ENCODE data around the gene APOA5. TPM values are rescaled to one million over a fixed set of nuclear protein-coding genes. Genes with fewer than 3 reads are reported as not detected.
A peak's percentile ranks its signal among the peaks of the same experiment; 100 is the strongest.

The APOA5 gene
- total and polyA plus RNA-seq, 2 of the 13 experiments (the other 11 are each of a cell fraction or from before 2014, with no cell fraction given) = 44.0 to 49.1 TPM

GRCh38 chr11:116825854-116826750, 34.4 kb upstream of the APOA5 start (continued):
- TF ChIP-seq MLLT10 (CRISPR knock-in tag; IDR thresholded peaks at IDR 0.05) = no peak
- no peak for TF ChIP-seq PCBP1 (IDR thresholded peaks at IDR 0.05; ENCODE audit: borderline replicate concordance, low read depth, low read length)
- TF ChIP-seq GATAD2A (CRISPR knock-in tag; IDR thresholded peaks at IDR 0.05) = peak; percentile 26; the same call in 1 of the 2 replicates
- no peak for TF ChIP-seq MEIS1 (CRISPR knock-in tag; IDR thresholded peaks at IDR 0.05; ENCODE audit: borderline replicate concordance)
- no peak for TF ChIP-seq NAIF1 (CRISPR knock-in tag; IDR thresholded peaks at IDR 0.05; ENCODE audit: borderline replicate concordance)
- TF ChIP-seq TFAP4 (IDR thresholded peaks at IDR 0.05; ENCODE audit: borderline replicate concordance, low read depth) = no peak; the same call in 1 of the 2 replicates
- no peak for TF ChIP-seq XBP1 (CRISPR knock-in tag; IDR thresholded peaks at IDR 0.05)
- TF ChIP-seq ZNF318 (CRISPR knock-in tag; IDR thresholded peaks at IDR 0.05) = no peak
- no peak for TF ChIP-seq ZNF34 (CRISPR knock-in tag; IDR thresholded peaks at IDR 0.05; ENCODE audit: borderline replicate concordance)
- no peak for TF ChIP-seq ARNT2 (CRISPR knock-in tag; IDR thresholded peaks at IDR 0.05; ENCODE audit: low read depth)
- TF ChIP-seq ZNF260 (CRISPR knock-in tag; IDR thresholded peaks at IDR 0.05; ENCODE audit: borderline replicate concordance, low read depth) = no peak
- no peak for TF ChIP-seq ZNF224 (CRISPR knock-in tag; IDR thresholded peaks at IDR 0.05)
- no peak for TF ChIP-seq IKZF5 (CRISPR knock-in tag; IDR thresholded peaks at IDR 0.05)
- no peak for TF ChIP-seq RFX1 (IDR thresholded peaks at IDR 0.05)
- TF ChIP-seq ZNF607 (CRISPR knock-in tag; IDR thresholded peaks at IDR 0.05; ENCODE audit: borderline replicate concordance) = no peak; the same call in 1 of the 2 replicates
- no peak for TF ChIP-seq RNF219 (CRISPR knock-in tag; IDR thresholded peaks at IDR 0.05)

Measured in HepG2 (cell line).